Fibroblast of skin of abdomen (primary cell): Measurements from ENCODE around the gene VWF.
A peak's percentile ranks its signal among the peaks of the same experiment; 100 is the strongest.

Experiments
- DNase-seq: peaks from one replicate; pipeline ENCODE4 v3.0.0-alpha.2; 2013

The VWF gene

DNA sequence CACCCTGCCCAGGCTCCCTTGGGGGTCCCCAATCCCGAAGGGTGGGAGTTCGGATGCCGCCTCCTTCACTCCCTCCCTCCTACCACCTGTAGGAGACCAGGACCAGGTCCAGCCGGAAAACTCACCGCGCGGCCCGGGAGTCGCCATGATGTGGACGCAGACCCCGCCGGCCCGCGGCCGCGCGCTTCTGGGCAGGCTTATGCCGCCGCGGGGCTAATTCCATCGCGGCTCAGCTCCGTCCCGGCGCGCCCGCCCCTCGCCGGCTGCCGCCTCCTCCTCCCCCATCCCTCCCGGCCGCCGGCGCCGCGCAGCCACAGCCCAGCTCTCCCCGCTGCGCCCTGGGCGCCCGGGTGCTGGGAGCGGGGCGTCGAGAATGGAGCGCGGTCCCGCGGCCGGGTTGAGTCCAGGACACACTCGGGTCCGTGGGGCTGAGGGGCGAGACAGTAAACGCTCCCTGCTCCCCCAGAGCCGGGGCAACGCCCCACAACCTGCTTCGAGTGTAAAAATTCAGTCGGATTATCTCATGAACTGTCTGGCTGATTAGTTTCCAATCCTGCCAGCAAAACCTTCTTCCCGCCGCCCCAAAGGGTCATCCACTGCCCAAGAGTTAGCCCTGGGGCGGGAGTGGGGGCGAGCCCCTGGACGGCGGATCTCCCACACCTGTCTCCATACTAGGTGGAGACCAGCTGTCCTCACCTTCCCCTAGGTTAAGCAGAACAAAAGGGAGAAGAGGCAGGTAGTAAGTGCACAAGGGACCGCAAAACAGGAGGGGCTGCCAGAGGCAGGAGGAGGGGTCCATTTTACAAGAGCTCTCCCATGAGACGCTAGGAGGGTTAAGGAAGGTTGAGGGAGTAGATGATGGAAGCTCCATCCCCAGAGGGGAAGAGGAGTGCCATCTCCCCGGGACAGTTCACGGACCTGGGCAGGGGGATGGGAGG, 179.1 kb downstream of the VWF start, which contains the start of gene ANO2:
Gene ANO2 (minus strand): TSS at position 189 of the 938 bp plus-strand sequence. CDS start 42 bp downstream, at position 147.
- peak; percentile 22 for DNase-seq

DNA sequence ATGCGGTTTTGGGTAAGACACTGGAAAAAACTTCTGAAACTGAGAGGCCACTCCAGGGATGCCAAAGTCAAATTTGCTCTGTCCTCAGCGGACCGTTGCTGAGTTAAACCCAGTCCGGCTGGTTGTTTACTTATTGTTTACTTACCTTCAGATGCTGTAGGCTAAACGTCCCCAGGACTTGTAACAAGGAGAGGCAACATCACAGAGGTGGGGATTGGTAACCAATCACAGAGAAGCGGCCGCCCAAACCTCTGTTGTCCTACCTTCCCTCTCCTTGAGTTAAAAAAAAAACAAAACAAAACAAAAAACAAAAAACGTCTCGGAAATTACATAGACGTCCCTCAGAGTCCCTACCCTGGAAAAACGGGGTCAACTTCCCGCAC, 179.8 kb downstream of the VWF start:
- no peak for DNase-seq

DNA sequence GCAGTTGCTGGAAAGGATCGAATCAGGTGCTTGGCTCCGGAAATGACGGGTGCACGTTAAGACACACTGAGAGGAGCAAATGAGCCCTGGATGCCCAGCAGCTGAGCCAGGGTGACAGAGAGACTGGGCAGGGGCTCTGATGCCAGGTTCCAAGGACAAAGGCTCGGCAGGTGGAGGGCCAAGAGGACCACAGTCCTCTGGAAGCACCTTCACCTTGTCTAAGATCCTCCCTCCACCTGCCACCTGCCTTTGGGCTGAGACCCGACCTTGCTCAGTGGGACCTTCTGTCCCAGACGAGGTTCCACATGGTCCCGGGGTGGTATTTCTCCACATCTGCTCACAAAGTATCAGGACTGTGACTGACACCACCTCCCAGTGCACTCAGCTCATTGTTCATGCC, 180.4 kb downstream of the VWF start:
- no peak for DNase-seq

DNA sequence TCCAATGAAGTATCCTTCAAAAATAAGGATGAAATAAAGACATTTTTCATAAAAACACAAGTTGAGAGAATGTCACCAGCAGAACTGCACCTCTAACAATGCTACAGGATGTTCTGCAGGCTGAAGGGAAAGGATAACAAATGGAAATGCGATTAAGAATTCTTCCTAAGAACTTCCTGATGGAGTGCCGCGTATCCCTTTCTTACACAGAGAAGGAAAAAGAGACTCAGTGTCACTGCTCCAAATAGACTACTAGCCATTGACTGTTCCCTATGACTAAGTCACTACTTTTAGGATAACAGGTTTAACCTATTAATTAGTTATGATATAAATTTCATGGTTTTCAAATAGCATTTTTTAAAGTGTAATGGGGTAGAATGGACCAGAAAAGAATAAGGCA, 182.6 kb downstream of the VWF start:
- no peak for DNase-seq

DNA sequence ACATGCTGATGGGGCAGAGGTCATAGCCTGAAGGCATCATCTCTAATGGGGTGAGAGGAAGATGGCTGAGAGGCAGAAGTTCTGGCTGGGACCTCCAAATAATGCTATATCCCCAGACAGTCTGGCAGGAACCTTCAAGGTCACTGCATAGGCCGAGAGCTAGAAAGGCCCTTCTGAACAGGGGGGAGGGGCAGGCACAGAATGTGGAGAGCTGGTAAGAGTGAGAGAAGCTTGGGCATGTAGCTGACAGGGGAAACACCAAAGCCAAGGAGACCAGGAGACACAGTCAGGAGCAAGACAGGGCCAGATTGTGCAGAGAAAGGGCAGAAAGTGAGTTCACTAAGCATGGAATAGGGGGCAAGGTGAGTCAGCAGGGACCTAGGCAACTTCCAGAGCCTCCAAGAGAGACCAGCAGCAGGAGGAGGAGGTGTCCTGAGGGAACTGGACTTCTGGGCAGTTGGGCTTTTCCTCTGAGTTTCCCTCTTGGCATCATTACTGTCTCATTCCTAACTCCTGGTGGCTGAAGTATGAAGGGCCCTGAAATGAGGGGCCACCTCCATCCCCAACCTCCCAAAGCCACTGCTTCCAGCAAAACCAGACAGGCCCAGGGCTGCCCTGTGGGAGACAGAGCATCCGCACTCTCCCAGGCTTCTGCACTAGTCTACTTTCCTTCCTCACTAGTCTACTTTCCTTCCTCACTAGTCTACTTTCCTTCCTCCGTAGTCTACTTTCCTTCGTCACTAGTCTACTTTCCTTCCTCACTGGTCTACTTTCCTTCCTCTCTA, 196.5 kb downstream of the VWF start:
- DNase-seq: no peak

DNA sequence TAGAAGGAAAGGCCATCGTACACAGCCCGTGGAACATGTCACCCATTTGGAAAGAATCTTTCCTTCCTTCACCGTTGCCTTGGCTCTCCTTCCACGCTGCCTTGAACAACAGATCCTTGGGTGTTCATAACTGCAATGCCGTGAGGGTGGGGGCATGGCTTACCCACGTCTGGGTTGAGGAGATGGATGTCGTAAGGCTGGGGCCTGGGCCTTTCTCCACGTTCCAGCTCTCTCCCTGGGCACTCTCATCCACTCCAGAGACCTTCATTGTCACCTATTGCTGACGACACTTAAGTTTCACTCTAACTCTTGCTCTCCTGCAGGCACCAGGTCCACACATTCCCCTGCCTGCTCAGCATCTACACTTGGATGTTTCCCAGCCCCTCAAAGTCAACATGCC, 198.8 kb downstream of the VWF start:
- no peak for DNase-seq

DNA sequence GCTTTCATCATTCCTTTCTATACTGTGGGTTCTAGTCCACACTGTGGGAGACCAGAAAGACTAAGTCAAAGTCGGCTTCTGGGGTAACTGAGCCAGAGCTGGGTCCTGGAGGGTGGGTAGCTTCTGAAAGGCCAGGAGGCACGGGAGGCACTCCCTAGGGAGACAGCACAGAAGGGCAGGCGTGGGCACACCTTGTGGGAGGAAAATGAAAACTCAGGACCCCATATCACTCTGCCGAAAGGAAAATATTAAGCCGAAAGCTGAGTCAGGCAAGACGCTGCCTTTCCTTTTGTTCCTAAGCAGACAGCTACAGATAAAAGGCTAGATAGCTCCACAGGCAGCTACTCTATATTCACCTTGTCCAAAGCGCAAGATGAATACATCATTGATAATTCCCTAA, 200.1 kb downstream of the VWF start:
- DNase-seq: no peak

DNA sequence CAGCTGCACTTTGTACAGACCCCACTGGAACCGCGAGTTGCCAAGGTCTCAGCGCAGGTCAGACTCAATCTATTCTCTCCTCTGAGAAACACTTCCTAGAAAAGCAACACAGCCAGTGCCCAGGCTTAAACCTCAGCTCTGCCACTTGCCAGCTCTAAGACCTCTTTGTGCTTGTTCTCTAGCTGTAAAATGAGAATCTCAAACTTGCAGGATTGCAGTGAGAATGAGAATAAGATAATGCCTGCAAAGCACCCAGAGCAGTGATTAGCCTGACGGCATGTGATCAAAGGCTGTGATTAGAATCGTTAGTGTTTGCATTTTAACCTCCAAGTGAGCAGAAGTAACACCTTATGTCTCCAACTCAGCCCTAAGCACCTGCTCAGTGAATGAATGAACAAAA, 200.7 kb downstream of the VWF start:
- DNase-seq: no peak

DNA sequence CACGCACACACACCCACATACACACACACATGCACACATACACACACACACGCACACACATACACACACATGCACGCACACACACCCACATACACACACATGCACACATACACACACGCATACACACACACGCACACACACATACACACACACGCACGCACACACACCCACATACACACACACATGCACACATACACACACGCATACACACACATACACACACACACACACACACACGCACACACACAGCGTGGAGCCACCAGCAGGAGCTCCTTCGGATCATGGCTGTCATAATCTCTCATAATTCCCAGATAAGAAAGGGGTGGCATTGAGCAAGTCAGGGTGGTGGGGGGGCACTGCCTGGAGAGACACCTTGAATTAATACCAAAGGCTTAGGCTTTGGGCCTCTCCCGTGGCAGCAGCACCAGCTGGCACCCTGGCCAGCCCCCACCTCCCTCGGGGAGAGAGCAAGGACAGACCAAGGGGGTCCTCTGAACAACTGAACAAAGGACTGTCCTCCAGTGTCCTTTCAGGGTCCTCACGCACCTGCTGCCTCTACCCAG, 201.3 kb downstream of the VWF start:
- DNase-seq: no peak

DNA sequence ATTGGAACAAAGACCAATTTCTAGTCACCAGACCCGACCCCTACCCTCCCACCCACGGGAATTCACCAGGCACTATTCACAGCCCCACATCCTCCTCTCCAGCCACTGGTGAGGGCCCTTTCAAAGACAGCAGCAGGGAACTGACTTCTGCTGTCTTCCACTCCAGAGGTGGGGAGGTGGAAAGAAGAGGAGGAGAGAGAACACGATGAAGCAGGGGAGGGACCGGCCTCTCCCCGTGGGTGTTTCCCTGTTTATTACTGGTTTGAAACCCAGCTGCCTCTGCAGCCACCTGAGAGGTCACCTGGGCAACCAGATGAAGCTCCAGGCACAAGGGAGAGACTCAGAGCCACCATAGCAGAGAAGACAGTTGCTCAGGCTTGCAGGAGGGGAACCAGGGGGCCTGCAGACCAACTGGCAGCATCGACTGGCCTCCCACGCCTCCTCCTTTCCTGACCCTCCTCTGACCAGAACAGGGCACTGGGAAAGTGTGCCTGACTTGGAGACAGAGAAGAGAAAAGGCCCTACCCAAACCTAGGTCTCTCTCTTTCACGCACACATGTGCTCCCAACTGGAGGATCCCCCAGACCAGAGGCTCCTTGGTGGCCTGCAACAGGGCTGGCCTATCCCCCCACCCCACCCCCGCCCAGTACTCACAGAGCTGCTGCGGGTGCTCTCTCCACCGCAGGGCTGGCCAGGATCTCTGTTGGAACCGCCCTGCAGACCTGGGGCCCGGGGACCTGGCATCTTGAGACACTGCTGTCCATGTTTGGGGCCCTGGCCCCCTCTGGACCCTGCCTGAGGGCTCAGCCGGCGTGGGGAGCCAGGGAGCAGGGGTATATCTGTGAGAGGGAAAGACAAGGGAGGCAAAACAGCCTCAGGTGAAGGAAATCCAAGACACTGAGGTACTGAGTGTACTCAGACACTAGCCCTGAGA, 202.2 kb downstream of the VWF start:
- no peak for DNase-seq

DNA sequence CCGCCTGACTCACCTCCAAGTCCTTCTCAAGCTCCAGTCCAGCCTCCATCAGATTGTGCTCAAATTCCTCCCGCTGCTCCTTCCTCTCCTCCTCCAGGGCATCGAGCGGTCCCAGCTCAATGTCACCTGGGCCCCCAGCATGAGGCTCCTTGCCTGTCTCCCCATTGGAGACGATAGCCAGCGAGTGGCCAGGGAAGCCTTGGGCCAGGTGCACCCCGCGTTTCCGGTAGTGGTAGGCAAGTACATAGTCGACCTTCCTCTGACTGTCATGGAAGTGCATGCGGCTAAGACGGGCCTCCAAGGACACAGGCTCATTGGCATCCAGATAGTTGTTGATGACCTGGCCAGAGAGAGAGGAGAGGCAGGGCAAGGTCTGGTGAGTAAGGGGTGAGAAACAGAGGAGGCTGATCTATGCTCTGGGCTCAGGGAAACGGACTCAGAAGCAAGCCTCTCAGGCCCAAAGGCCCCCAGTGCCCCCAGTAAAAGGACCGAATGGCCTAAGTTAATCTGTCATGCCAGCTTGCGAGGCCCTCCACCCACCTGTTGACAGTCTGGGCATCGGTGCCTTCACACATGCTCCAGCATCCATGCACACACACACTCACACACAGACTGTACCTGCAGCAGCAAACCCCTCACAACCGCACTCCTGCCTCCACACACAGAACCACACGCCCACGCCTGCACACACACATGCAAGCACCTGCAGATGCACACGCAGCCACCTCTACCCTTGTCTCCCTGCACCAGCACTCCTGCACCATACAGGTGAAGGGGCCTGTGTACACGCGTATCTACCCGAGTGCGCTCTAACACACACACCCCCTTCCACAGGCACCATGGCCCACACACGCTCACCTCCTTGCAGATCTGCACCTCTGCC, 203.2 kb downstream of the VWF start:
- no peak for DNase-seq

DNA sequence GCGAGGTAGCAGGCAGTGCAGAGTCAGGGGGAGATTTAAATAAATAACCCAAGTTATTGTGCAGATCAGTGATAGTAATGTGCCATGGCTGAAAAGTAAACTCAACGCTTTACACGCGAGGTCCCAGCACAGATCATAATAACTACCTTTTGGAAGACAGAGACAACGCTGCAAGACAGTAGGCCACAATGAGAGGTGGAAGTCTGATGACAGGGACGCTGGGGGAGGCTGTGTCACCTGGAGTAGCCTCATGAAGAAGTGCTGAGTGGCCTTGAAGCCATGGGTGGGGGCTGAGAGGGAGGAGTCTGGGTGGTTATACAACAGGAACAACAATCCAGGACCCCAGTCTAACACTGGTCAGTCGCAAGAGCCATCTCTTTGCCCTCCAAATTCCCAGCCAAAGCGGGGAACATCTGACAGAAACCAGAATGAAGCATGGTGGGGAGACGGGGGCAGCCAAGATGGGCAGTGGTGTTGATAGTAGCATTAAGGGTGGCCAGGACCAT, 207.6 kb downstream of the VWF start:
- no peak for DNase-seq

DNA sequence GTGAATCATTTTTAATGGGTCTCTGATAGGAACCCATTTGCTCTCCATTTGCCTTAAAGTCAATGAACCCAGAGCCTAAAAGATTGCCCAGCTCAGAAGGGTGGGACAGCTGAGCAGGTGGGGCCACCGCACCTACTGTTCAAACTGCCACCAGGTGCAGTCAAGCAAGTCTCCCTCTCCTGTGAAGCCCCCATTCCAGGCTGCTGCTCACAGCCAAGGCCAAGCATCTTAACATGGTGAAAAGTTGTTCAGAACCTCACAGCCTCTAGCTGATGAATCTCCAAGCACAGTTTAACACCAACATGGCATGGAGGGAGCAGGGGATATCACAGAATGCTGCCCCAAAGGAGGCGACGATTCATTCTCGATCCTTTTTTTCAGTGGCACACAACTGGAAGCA, 209.0 kb downstream of the VWF start:
- DNase-seq: no peak

DNA sequence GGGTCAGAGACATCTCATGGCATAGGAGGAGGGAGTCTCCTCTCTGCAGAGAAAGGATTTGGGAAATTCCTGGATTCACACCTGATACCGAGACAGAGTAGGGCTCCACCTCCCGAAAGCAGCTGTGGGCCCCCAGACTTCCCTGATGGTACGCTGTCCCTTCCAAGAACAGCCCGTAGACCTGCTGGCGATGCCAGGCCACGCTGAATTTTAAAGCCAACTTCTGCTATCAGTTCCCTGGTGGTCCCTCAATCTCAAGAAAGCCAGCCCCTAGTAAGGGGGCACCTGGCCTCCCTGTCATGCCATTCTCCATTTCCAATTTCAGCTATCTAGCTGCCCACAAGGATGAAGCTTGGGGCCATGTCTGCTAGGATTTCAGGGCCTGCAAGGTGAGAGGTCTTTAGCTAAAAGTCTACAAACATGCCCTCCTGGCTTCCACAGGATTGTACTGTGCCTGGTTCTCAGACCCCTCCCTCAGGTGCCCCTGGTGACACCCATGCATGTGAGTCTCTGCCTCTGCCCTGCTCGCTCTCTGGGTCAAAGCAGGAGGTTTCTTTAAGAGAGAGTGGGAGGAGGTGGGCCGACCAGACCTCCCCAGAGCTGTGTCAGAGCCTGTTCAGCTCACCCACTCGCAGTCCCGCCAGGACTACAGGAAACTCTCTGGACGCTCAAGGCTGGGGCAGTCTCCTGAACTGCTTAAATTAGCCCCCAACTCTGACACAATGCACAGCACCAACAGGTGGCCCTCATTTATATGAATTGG, 209.9 kb downstream of the VWF start:
- DNase-seq: no peak

DNA sequence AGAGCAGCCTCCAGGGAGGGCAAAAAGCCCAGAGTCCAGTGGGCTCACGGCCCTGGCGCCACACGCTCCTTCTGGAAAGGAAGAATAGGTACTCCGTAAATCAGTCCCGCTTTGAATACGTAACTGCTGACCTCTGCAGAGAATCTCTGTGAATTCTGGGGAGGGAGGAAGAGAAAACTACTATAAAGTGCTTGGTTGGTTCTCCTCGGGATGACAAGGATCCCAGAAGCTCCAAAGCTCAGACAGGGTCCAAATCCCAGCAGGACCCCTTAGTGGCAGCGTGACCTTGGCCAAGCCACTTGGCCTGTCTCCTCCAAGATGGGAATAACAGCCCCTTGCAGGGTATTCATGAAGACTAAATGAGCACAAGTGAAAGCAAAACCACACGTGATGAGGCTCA, 211.1 kb downstream of the VWF start:
- DNase-seq: no peak

DNA sequence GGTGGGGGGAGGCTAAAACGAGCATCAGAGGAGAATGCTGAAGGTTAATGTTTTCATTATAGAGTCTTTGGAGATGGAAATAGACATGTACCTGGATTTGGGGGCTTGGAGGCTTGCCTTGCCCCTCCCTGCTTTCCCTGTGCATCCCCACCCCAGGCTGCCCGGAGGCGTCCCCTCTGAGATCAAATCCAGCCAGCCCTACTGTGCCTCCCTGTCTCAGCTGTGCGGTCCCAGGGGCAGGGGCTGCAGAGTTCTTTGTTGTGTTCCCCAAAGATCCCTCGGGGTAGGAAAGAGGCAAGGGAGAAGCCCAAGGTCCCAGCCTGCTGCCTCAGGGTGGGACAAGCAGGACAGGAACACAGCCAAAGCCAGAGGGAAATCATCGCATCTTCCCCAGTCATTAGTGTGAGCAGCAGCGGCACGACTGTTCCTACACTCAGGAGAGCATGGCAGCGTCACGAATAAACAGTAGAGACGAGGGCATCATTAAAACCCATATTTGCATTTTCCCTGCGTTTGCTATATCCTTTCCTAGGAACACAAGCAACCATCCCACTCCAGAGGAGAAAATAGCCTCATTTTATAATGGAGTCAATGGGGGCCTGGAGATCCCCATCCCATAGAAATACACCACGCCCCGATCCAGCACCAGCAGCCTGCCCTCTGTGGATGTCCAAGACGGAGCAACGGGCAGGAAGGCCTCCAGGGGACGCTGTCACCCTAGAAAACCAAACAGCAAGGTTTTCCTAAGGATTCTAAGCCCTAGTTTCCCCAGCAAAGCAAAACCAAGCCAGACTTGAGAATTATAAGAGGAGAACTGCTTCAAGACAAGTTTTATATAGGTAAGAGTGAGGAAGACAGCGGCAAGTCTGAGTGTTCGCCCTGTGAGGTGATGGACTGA, 211.8 kb downstream of the VWF start:
- no peak for DNase-seq

DNA sequence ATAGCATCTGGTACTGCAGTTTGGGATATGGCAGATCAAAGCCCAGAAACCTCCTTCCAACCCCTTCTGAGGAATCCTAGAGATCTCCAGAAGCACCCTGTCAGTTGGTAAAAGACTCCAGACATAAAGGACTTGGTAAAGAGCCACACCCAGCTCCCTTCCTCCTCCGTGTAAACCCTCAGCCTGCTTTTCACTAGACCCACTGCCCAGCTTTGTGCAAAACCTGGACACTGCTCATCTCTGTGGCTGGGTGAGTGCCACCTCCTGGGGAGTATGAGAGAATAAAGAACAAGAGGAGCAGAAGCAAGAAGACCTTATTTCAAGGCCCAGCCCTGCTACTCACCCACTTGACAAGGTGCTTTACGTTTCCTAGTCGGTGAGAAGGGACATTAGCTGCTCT, 212.5 kb downstream of the VWF start:
- DNase-seq: no peak

DNA sequence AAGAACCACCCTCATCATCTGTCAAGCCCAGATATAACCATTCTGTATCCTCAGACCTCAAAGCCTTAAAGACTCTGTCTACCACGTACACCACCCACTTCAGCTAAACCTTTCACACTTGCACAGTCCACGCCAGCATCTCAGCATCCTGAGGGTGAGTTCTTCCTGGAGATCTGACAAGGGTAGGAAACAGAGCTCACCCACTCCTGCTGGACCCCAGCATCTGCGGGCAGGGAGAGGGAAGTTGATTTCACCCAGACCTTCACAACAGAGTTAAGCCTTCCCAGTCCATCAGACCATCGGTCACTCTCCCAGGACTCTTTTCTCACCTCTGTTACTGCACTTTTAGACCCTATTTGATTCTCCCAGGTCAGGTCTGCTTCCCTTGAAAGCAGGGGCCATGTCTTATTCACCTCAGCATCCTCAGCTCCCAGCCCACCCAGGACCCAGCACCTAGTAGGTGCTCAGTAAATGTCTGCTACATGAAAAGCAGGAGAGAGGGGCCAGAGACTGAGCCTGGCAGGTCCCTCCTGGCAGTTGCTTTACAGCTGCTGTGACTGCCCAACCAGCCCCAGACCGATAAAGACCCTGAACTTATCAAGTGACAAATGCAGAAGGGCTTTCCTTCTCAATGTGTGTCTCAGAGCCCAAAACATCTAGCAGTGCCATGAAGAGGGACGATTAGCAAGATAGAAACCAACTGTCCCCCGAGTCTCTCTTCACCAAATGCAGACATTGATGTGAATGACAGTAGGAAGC, 213.5 kb downstream of the VWF start:
- no peak for DNase-seq
